ENCODE data around the gene PGAM5. TPM values are rescaled to one million over a fixed set of nuclear protein-coding genes. Genes with fewer than 3 reads are reported as not detected.

The PGAM5 gene
- total and polyA plus RNA-seq, 4 donors = 11.0 to 32.4 (median 23.1) TPM

DNA sequence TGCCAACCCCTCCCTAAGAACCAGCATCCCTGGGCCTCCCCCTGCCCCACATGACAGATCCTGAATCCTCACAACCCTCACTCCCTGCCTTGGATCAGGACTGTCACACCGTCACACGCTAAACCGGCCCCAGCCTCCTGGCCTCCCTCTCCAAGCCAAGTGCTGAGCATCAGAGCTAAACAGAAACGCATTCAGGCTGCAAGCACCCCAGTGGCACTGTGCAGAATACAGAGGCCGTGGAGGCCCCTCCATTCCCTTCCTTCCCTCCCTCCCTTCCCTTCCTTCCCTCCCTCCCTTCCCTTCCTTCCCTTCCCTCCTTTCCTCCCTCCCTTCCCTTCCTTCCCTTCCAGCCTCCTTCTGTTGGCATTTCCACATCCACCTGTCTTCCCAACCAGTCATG, 36.1 kb upstream of the PGAM5 start:
- Histone ChIP-seq H3K36me3 (ENCODE audit: control insufficient read depth in 4 of 4, insufficient read depth in 4 of 4, low read length in 4 of 4) (peaks cover 12 to 52% (median 22%) of the 10 kb centered on the region in 4 donors), H3K4me1 (ENCODE audit: control insufficient read depth in 5 of 5, insufficient read depth in 5 of 5, low read length in 5 of 5) (no peaks in the 10 kb centered on the region), H3K9ac (ENCODE audit: insufficient read depth in 1 of 2, low read length in 2 of 2) (no peak overlapping the region), H3K27ac (ENCODE audit: low read depth in 1 of 2, low read length in 1 of 2) (no peak overlapping the region), H3K27me3 (ENCODE audit: control insufficient read depth in 3 of 3, insufficient read depth in 3 of 3, low read length in 2 of 3) (no peaks in the 10 kb centered on the region), H3K9me3 (ENCODE audit: control insufficient read depth in 4 of 4, insufficient read depth in 3 of 4, low read length in 3 of 4) (no peaks in the 10 kb centered on the region), H3K4me3 (no peak overlapping the region)
- WGBS, 2 donors = 96% methylated on average over 5 of the region's 5 CpGs
- DNase-seq = no peak
- no peak for ATAC-seq (ENCODE audit: insufficient read depth, low FRiP score)
- TF ChIP-seq, protein P1, sequence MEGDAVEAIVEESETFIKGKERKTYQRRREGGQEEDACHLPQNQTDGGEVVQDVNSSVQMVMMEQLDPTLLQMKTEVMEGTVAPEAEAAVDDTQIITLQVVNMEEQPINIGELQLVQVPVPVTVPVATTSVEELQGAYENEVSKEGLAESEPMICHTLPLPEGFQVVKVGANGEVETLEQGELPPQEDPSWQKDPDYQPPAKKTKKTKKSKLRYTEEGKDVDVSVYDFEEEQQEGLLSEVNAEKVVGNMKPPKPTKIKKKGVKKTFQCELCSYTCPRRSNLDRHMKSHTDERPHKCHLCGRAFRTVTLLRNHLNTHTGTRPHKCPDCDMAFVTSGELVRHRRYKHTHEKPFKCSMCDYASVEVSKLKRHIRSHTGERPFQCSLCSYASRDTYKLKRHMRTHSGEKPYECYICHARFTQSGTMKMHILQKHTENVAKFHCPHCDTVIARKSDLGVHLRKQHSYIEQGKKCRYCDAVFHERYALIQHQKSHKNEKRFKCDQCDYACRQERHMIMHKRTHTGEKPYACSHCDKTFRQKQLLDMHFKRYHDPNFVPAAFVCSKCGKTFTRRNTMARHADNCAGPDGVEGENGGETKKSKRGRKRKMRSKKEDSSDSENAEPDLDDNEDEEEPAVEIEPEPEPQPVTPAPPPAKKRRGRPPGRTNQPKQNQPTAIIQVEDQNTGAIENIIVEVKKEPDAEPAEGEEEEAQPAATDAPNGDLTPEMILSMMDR (IDR thresholded peaks at IDR 0.05; ENCODE audit: control extremely low read depth, extremely low read depth) = no peak

DNA sequence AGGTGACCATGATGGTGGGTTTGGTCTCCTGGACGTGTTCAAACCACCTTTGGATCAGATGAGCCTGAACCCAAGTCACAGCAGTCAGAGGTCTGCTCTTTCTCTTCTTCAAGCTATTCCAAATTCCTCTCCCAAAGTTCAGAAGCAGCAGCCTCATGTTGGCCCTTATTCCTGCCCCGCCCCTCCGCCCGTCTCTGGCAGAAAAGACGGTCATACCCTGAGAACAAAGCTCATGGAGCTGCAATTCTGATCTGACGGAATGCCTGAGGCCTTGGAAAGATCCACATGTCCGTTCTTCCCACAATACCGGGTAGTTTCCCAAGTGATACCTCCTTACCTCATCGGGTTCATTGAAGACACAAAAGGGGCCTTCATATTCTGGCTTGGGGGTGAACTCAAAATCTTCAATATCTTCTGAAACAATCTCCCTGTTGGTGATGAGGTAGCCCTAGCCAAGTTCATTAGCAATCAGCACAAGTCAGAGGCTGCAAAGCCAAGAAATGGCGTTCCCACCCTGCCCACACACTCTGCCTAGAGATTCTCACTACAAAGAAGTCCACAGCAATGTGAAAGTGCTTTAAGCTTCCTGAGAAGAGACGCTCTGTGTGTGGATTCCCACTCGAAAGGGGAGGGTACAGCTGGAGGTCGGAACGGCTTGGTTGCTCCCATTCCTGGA, 34.7 kb upstream of the PGAM5 start:
- Histone ChIP-seq H3K9me3 (ENCODE audit: control insufficient read depth in 4 of 4, insufficient read depth in 3 of 4, low read length in 3 of 4) (no peaks in the 10 kb centered on the region), H3K36me3 (ENCODE audit: control insufficient read depth in 4 of 4, insufficient read depth in 4 of 4, low read length in 4 of 4) (peaks cover 10 to 49% (median 21%) of the 10 kb centered on the region in 4 donors), H3K4me3 (no peak overlapping the region), H3K27me3 (ENCODE audit: control insufficient read depth in 3 of 3, insufficient read depth in 3 of 3, low read length in 2 of 3) (no peaks in the 10 kb centered on the region), H3K9ac (ENCODE audit: insufficient read depth in 1 of 2, low read length in 2 of 2) (no peak overlapping the region), H3K27ac (ENCODE audit: low read depth in 1 of 2, low read length in 1 of 2) (no peak overlapping the region), H3K4me1 (ENCODE audit: control insufficient read depth in 5 of 5, insufficient read depth in 5 of 5, low read length in 5 of 5) (no peaks in the 10 kb centered on the region)
- ATAC-seq (ENCODE audit: insufficient read depth, low FRiP score) (no peak), DNase-seq (no peak)
- TF ChIP-seq, protein P1 (IDR thresholded peaks at IDR 0.05; ENCODE audit: control extremely low read depth, extremely low read depth) = no peak
- WGBS, 2 donors = 95 to 97% methylated on average over 14 of the region's 14 CpGs

DNA sequence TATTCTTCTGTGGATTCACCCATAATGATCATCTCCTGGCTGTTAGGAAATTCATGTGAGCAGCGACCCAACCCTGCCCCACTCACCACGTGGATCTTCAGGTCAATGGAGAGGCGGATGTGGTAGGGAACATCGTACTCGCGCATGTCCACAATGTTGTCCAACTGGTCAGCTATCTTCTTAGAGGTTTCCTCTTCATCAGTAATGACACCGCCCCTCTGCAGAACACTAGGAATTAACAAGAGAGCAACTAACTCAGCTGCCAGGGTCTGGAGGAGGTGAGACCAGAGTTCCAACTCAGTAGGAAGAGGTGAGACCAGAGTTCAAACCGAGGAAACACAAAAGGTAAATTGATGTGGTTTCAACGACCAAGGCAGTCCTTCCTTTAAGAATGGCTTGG, 33.1 kb upstream of the PGAM5 start:
- no peaks in the 10 kb centered on the region for H3K9me3 ChIP-seq (ENCODE audit: control insufficient read depth in 4 of 4, insufficient read depth in 3 of 4, low read length in 3 of 4)
- TF ChIP-seq, protein P1 (IDR thresholded peaks at IDR 0.05; ENCODE audit: control extremely low read depth, extremely low read depth) = no peak
- H3K4me3 ChIP-seq = no peak overlapping the region
- no peaks in the 10 kb centered on the region for H3K4me1 ChIP-seq (ENCODE audit: control insufficient read depth in 5 of 5, insufficient read depth in 5 of 5, low read length in 5 of 5)
- H3K27me3 ChIP-seq (ENCODE audit: control insufficient read depth in 3 of 3, insufficient read depth in 3 of 3, low read length in 2 of 3) = no peaks in the 10 kb centered on the region
- no peak overlapping the region for H3K9ac ChIP-seq (ENCODE audit: insufficient read depth in 1 of 2, low read length in 2 of 2)
- DNase-seq (no peak), ATAC-seq (ENCODE audit: insufficient read depth, low FRiP score) (no peak)
- no peak overlapping the region for H3K27ac ChIP-seq (ENCODE audit: low read depth in 1 of 2, low read length in 1 of 2)
- H3K36me3 ChIP-seq (ENCODE audit: control insufficient read depth in 4 of 4, insufficient read depth in 4 of 4, low read length in 4 of 4) = peaks cover 10 to 41% (median 21%) of the 10 kb centered on the region in 4 donors
- WGBS, 2 donors = 92% methylated on average over 9 of the region's 9 CpGs

DNA sequence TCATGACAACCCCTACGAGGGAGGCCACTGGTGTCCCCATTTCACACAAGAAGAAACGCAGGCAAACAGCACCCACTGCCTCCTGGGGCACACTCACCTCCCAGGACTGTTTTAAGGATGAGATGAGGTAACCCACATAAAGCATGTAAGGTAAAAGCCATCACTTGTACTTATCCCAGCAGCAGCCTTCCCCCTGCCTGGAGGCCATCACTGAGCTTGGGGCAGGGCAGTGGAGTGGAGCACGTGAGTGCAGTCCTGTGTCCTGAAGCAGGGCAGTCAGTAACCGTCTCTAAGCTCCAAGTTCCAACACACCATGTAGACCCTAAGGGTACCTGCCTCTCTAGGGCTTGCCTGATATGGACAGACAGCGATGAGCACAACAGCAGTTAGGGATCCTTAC, 25.2 kb upstream of the PGAM5 start:
- Histone ChIP-seq H3K9ac (ENCODE audit: insufficient read depth in 1 of 2, low read length in 2 of 2) (no peak overlapping the region), H3K4me1 (ENCODE audit: control insufficient read depth in 5 of 5, insufficient read depth in 5 of 5, low read length in 5 of 5) (peaks cover 0 to 9% (median 3%) of the 10 kb centered on the region in 5 donors), H3K36me3 (ENCODE audit: control insufficient read depth in 4 of 4, insufficient read depth in 4 of 4, low read length in 4 of 4) (peaks cover 1 to 4% (median 3%) of the 10 kb centered on the region in 4 donors), H3K27ac (ENCODE audit: low read depth in 1 of 2, low read length in 1 of 2) (no peak overlapping the region), H3K4me3 (no peak overlapping the region), H3K27me3 (ENCODE audit: control insufficient read depth in 3 of 3, insufficient read depth in 3 of 3, low read length in 2 of 3) (no peaks in the 10 kb centered on the region), H3K9me3 (ENCODE audit: control insufficient read depth in 4 of 4, insufficient read depth in 3 of 4, low read length in 3 of 4) (no peaks in the 10 kb centered on the region)
- ATAC-seq (ENCODE audit: insufficient read depth, low FRiP score) = no peak
- TF ChIP-seq, protein P1 (IDR thresholded peaks at IDR 0.05; ENCODE audit: control extremely low read depth, extremely low read depth) = no peak
- WGBS, 2 donors = 71 to 80% methylated on average over 5 of the region's 5 CpGs
- DNase-seq = no peak
